ENCODE measurements around the gene STRIP2. TPM values are rescaled to one million over a fixed set of nuclear protein-coding genes. Genes with fewer than 3 reads are reported as not detected.
"Not testable (repeated sequence)": the region's sequence is repeated elsewhere in the genome, so short reads cannot be mapped to it uniquely, and the experiment has no call there.

The STRIP2 gene
- total RNA-seq, 1 donor from 2014 or later: 0.49 TPM

DNA sequence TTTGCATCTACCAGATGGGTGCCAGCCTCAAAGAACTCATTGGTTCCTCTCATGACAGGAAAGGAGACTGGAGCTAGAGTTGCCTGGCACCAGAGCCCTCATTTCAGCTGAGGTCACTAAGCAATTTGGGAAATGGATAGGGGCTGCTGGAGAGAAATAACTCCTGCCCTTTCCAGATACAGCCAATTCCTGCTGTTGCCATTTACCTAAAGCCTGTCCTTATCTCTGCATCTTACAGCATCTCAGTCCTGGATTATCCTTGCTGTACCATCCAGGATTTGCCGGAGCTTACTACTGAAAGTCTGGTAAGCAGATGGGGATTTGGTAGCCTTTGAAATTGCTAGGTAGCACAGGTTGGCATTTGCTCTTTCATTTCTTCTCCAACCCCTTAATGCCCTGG, 36.2 kb downstream of the STRIP2 start:
- H3K9me3 ChIP-seq: no peaks in the 10 kb centered on the region
- no peak overlapping the region for H3K4me3 ChIP-seq
- intact Hi-C loops (cut with DNase I): loop anchor here (5.0 kb wide), 2 partner anchors 173 to 253 kb away; no protein-coding TSS in a partner anchor
- H3K27me3 ChIP-seq: no peaks in the 10 kb centered on the region
- H3K36me3 ChIP-seq: no peaks in the 10 kb centered on the region
- no peak overlapping the region for H3K27ac ChIP-seq
- no peaks in the 10 kb centered on the region for H3K4me1 ChIP-seq
- DNase-seq (ENCODE audit: extremely low spot score in 2 of 2): no peak
- no peak for TF ChIP-seq POLR2A (IDR thresholded peaks at IDR 0.05)
- TF ChIP-seq, protein P1, sequence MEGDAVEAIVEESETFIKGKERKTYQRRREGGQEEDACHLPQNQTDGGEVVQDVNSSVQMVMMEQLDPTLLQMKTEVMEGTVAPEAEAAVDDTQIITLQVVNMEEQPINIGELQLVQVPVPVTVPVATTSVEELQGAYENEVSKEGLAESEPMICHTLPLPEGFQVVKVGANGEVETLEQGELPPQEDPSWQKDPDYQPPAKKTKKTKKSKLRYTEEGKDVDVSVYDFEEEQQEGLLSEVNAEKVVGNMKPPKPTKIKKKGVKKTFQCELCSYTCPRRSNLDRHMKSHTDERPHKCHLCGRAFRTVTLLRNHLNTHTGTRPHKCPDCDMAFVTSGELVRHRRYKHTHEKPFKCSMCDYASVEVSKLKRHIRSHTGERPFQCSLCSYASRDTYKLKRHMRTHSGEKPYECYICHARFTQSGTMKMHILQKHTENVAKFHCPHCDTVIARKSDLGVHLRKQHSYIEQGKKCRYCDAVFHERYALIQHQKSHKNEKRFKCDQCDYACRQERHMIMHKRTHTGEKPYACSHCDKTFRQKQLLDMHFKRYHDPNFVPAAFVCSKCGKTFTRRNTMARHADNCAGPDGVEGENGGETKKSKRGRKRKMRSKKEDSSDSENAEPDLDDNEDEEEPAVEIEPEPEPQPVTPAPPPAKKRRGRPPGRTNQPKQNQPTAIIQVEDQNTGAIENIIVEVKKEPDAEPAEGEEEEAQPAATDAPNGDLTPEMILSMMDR (IDR thresholded peaks at IDR 0.05): no peak
- no peak for TF ChIP-seq POLR2AphosphoS5 (IDR thresholded peaks at IDR 0.05; ENCODE audit: insufficient read depth in 1 of 2, low read depth in 1 of 2)

DNA sequence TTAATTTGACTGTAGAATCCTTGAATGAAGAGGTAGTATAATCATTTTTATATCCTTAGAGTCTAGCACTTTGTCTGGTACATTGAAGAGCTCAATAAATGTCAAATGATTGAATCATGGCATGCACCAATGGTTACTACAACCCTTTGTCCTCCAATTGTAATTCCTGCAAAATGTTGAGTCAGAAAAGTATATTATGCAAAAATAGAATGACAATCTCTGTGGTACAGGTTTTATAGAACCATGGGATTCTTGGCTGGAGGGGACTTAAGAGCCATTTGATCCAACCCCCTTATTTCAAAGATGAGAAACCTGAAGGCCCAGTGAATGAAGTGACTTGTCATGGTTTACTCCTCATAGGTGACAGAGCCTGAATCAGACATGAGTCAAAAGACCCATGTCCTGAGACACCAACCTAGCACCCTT, 37.2 kb downstream of the STRIP2 start:
- intact Hi-C loops (cut with DNase I): loop anchor here (5.0 kb wide), 2 partner anchors 174 to 254 kb away; no protein-coding TSS in a partner anchor
- no peaks in the 10 kb centered on the region for H3K36me3 ChIP-seq
- TF ChIP-seq POLR2A (IDR thresholded peaks at IDR 0.05) (no peak), POLR2AphosphoS5 (IDR thresholded peaks at IDR 0.05; ENCODE audit: insufficient read depth in 1 of 2, low read depth in 1 of 2) (no peak)
- TF ChIP-seq, protein P1 (IDR thresholded peaks at IDR 0.05): no peak
- no peak overlapping the region for H3K27ac ChIP-seq
- H3K27me3 ChIP-seq: no peaks in the 10 kb centered on the region
- H3K9me3 ChIP-seq: no peaks in the 10 kb centered on the region
- H3K4me3 ChIP-seq: no peak overlapping the region
- DNase-seq (ENCODE audit: extremely low spot score in 2 of 2): no peak
- H3K4me1 ChIP-seq: no peaks in the 10 kb centered on the region

DNA sequence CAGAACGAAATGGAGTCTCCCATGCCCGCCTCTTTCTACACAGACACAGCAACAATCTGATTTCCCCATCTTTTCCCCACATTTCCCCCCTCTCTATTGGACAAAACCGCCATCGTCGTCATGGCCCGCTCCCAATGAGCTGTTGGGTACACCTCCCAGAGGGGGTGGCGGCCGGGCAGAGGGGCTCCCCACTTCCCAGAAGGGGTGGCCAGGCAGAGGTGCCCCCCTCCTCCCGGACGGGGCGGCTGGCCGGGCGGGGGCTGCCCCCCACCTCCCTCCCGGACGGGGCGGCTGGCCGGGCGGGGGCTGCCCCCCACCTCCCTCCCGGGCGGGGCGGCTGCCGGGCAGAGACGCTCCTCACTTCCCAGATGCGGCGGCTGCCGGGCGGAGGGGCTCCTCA, 41.7 kb downstream of the STRIP2 start:
- H3K27ac ChIP-seq; H3K9me3 ChIP-seq; intact Hi-C loops (cut with DNase I); H3K27me3 ChIP-seq; H3K4me3 ChIP-seq; H3K4me1 ChIP-seq; H3K36me3 ChIP-seq; DNase-seq (ENCODE audit: extremely low spot score in 2 of 2): not testable (repeated sequence)

DNA sequence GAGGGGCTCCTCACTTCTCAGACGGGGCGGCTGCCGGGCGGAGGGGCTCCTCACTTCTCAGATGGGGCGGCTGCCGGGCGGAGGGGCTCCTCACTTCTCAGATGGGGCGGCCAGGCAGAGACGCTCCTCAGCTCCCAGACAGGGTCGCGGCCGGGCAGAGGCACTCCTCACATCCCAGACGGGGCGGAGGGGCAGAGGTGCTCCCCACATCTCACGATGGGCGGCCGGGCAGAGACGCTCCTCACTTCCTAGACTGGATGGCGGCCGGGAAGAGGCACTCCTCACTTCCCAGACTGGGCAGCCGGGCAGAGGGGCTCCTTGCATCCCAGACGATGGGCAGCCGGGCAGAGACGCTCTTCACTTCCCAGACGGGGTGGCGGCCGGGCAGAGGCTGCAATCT, 42.2 kb downstream of the STRIP2 start:
- H3K4me3 ChIP-seq; intact Hi-C loops (cut with DNase I); H3K27me3 ChIP-seq; H3K9me3 ChIP-seq; H3K36me3 ChIP-seq; H3K4me1 ChIP-seq; DNase-seq (ENCODE audit: extremely low spot score in 2 of 2); H3K27ac ChIP-seq: not testable (repeated sequence)

DNA sequence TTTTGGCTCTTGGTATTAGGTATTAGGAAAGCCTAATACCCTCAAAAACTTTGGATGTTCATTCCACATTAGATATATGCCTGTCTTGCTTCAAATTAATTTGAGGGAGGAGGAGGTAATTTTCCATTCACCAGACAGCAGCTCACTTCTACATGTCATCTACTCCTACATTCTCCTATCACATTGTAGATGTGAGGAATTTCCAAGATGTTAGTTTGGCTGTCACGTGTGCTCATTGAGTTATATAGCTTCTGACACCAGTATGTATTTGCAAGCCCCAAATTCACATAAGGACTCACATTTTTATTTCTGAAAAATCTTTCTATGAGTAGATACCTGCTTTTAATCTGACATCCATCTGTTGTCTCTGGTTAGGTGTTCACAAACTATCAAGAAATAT, 45.6 kb downstream of the STRIP2 start:
- H3K9me3 ChIP-seq: no peaks in the 10 kb centered on the region
- H3K36me3 ChIP-seq: no peaks in the 10 kb centered on the region
- no peaks in the 10 kb centered on the region for H3K4me1 ChIP-seq
- no peaks in the 10 kb centered on the region for H3K27me3 ChIP-seq
- intact Hi-C loops (cut with DNase I): no loop called here
- no peak for DNase-seq (ENCODE audit: extremely low spot score in 2 of 2)
- H3K27ac ChIP-seq: no peak overlapping the region
- no peak overlapping the region for H3K4me3 ChIP-seq
- TF ChIP-seq POLR2AphosphoS5 (IDR thresholded peaks at IDR 0.05; ENCODE audit: insufficient read depth in 1 of 2, low read depth in 1 of 2) (no peak), POLR2A (IDR thresholded peaks at IDR 0.05) (no peak)
- TF ChIP-seq, protein P1 (IDR thresholded peaks at IDR 0.05): no peak

DNA sequence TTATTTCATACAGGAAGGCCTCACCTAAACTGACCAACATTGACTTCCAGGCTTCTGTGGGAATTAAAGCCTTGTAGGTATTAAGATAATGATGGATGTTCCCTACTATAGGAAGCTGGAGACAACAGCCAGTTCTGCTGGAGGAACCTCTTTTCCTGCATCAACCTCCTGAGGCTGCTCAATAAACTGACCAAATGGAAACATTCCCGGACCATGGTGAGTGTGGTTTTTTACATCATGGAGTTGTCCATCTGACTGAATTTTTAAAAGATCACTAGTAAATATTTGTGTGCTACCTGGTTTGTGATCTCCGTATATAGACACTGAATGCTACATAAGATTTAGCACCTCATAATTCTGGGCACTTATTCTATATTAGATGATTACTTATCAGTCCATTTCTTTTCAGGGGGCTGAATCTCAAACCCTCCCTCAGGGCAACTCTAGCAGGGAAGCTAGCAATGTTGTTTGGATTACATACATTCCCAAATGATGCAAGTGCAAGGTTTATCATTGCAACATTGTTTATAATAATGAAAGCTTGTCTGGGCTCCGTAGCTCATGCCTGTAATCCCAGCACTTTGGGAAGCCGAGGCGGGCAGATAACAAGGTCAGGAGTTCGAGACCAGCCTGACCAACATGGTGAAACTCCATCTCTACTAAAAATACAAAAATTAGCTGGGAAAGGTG, 46.6 kb downstream of the STRIP2 start:
- TF ChIP-seq, protein P1 (IDR thresholded peaks at IDR 0.05): no peak
- no peak for TF ChIP-seq POLR2AphosphoS5 (IDR thresholded peaks at IDR 0.05; ENCODE audit: insufficient read depth in 1 of 2, low read depth in 1 of 2)
- no peak for TF ChIP-seq POLR2A (IDR thresholded peaks at IDR 0.05)
- intact Hi-C loops (cut with DNase I): no loop called here
- Histone ChIP-seq H3K4me1 (no peaks in the 10 kb centered on the region), H3K36me3 (no peaks in the 10 kb centered on the region), H3K9me3 (no peaks in the 10 kb centered on the region), H3K27me3 (no peaks in the 10 kb centered on the region), H3K4me3 (no peak overlapping the region), H3K27ac (no peak overlapping the region)
- DNase-seq (ENCODE audit: extremely low spot score in 2 of 2): no peak

DNA sequence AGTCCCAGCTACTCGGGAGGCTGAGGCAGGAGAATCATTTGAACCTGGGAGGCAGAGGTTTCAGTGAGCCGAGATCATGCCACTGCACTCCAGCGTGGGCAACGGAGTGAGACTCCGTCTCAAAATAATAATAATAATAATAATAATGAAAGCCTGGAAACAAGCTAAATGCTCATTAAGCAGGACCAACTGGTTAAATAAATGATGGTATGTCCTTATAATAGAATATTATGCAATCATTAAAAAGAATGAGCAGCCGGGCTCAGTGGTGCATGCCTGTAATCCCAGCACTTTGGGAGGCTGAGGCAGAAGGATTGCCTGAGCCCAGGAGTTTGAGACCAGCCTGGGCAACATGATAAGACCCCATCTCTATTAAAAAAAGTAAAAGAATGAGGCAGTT, 47.1 kb downstream of the STRIP2 start:
- H3K27ac ChIP-seq; H3K9me3 ChIP-seq; DNase-seq (ENCODE audit: extremely low spot score in 2 of 2); H3K4me1 ChIP-seq; H3K36me3 ChIP-seq; intact Hi-C loops (cut with DNase I); H3K27me3 ChIP-seq; H3K4me3 ChIP-seq: not testable (repeated sequence)

Measured in vagina (tissue), 2 donors.